ENCODE measurements around the gene PPP6R2. TPM values are rescaled to one million over a fixed set of nuclear protein-coding genes. Genes with fewer than 3 reads are reported as not detected.

PPP6R2 gene
- total RNA-seq, 2 experiments from 2014 or later: 38.3 to 41.2 TPM

DNA sequence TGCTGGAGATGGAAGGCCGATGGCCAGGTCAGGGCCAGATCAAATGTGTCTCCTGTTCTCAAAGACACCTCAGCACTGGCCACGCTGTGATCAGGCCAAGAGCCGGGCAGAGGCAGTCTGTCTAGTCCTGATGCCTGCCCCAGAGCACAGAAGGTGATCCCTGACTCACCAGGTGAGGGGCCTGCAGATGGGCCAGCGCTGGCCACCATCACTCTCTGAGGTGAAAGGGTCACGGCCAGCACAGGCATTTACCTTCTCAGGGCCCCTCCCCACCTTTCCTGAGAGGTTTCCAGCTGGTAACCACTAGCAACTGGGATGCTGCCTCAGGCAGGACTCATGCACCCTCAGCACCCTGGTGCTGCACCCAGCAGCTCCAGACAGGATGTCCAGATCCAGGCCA lies 128.8 kb downstream of the PPP6R2 start:
- Mint-ChIP-seq H3K9me3 (no peaks in the 10 kb centered on the region), H3K4me1 (peaks cover 68% of the 10 kb centered on the region), H3K36me3 (peaks cover under 1% of the 10 kb centered on the region), H3K27me3 (no peaks in the 10 kb centered on the region), H3K27ac (peak overlapping the region; percentile 91), H3K4me3 (peak overlapping the region; percentile 55)
- DNase-seq: no peak

DNA sequence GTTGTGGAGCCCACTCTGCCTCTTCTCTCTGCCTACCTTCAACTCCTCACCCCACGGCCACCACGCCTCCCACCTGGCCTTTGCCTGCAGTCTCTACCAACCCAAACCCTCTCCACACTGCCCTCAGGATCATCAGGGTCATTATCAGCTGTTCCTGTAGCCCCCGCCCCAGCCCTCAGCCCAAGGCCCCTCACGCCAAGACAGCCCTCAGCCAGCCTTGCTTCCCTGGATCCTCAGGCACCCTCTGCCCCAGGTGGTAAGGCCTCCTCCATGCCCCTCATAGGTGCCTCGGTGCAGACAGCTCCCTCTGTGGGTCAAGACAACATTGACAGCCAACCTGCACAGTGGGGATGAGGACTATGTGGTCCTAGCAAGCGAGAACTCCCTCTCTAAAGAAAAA lies 130.0 kb downstream of the PPP6R2 start:
- no peaks in the 10 kb centered on the region for H3K27me3 Mint-ChIP-seq
- H3K27ac Mint-ChIP-seq: peak overlapping the region; percentile 90
- peak overlapping the region; percentile 94 for H3K4me3 Mint-ChIP-seq
- no peaks in the 10 kb centered on the region for H3K36me3 Mint-ChIP-seq
- H3K9me3 Mint-ChIP-seq: no peaks in the 10 kb centered on the region
- DNase-seq: peak; percentile 63
- H3K4me1 Mint-ChIP-seq: peaks cover 59% of the 10 kb centered on the region

DNA sequence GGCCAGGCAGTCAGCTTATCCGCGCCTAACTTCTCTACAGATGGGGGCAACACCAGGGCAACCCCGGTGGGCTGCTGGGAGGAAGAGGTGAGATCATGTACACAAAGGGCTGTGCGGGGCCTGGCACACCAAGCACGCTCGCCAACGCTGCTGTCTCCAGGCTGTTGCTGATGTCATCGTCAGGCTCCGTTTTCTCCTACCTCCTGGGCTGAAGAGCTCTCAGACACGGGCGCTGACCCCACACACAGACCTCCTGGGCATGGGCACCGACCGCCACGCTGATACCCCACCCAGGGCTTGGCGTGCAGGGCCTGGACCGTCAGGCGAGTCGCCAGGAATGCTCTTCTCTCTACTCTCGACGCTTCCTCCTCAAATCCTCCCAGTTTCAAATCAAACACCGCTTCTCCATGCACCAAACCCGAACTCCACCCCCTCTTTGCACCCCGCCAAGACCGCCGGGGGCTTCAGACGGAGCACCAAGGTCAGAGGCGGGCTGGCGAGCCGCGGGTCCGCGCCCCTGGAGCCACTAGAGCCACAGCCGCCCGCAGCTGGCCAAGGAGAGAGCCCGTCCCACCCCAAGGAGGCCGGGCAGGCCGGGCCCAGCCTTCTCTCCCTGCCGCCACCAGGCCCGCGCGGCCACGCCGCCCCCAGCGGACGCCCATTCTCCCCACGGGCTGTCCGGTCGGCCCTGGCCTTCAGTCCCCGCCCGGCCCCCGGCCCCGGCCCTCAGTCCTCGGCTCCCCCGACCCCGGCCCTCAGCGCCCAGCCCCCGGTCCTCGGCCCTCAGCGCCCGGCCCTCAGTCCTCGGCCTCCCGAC lies 130.9 kb downstream of the PPP6R2 start:
- H3K4me3 Mint-ChIP-seq: peak overlapping the region; percentile 94
- H3K9me3 Mint-ChIP-seq: no peaks in the 10 kb centered on the region
- no peaks in the 10 kb centered on the region for H3K27me3 Mint-ChIP-seq
- H3K36me3 Mint-ChIP-seq: no peaks in the 10 kb centered on the region
- peaks cover 50% of the 10 kb centered on the region for H3K4me1 Mint-ChIP-seq
- DNase-seq: peak; percentile 60
- peak overlapping the region; percentile 90 for H3K27ac Mint-ChIP-seq

DNA sequence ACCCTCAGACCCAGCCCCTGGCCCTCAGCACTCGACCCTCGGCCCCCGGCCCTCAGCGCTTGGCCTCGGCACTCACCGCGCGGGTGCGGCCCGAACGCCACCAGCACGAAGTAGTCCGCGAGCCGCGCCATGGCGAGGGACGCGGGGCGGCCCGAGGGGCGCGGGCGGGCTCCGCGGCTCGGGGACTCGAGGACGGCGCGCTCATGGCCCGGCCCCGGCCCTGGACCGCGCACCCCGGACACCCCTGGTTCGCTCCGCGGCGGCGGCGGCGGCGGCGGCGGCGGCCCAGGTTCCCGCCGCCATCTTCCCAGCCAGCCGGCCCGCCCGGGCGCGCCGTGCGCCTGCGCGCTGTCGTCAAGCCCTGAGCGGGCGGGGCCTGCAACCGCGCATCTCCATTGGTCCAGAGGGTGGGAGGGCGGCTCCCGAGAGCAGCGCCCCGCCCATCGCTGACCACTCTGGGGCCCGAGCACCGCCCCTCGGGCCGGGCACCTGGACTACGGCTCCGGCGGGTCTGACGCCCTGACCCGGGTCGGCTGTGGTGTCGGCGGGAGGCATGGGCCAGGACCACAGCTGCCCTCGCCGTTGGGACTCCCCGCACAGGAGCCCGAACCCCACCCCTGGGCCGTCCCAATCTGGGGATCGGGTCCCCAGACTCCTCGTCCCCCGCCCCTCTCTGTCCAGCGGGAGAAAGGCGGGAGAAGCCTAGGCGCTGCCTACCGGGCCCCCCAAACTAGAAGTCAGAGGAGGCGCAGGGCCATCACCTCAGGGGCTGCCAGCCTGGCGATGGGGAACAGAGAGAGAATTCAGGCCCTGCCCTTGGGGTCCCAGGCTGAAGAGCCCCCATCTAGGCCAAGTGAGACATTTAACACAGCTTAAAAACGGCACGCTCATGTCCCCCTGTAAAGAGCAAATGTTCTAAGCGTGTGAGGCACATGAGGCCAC lies 131.9 kb downstream of the PPP6R2 start, which contains the start of gene SBF1:
TSS of gene SBF1 (minus strand) at position 326 of the 942 bp plus-strand sequence. CDS start at position 131, 195 bp downstream.
- DNase-seq: peak; percentile 93
- Mint-ChIP-seq H3K36me3 (no peaks in the 10 kb centered on the region), H3K9me3 (no peaks in the 10 kb centered on the region)

DNA sequence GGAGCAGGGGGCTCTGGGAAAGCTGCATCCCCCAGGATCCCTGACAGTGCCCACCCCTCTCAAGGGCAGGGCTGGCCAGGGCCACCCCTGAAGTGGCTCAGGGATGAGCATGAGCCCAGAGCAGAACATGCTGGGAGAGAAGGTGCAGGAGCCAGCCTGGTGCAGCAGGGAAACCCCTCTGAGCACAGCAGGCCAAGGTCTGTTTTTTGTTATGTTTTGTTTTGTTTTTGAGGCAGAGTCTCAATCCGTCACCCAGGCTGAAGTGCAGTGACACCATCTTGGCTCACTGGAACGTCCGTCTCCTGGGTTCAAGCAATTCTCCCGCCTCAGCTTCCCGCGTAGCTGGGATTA lies 132.5 kb downstream of the PPP6R2 start:
- no peaks in the 10 kb centered on the region for H3K36me3 Mint-ChIP-seq
- no peak for DNase-seq
- H3K27ac Mint-ChIP-seq: no peak overlapping the region
- peaks cover 40% of the 10 kb centered on the region for H3K4me1 Mint-ChIP-seq
- H3K9me3 Mint-ChIP-seq: no peaks in the 10 kb centered on the region
- peak overlapping the region; percentile 65 for H3K4me3 Mint-ChIP-seq
- peaks cover 7% of the 10 kb centered on the region for H3K27me3 Mint-ChIP-seq

More for the DNA sequence above, 131.9 kb downstream of the PPP6R2 start, which contains the start of gene SBF1:
- peak within 1 kb of the TSS; percentile 90 for H3K27ac Mint-ChIP-seq
- H3K4me3 Mint-ChIP-seq: peak within 1 kb of the TSS; percentile 94
- H3K4me1 Mint-ChIP-seq: peaks cover 43% of the 10 kb centered on the region
- peaks cover 2% of the 10 kb centered on the region for H3K27me3 Mint-ChIP-seq

DNA sequence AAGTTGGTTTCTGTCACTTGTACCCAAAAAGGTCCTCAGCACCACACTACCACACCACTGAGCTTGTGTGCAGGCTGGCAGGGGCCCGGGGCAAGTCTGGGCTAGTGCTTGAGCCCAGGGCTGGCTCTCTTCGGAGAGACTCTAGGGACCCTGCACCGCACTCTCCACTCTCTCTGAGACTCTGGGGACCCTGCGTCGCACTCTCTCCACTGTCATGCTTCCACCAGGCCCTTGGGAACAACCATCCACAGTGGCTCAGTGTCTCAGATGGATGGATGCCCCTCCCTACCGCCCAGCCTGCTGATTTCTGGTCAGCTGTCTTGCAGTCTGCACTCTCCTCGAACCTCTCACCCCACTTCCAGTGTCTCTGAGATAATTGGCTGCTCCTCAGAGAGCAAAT lies 133.7 kb downstream of the PPP6R2 start:
- H3K27me3 Mint-ChIP-seq: peaks cover 7% of the 10 kb centered on the region
- peaks cover 28% of the 10 kb centered on the region for H3K4me1 Mint-ChIP-seq
- no peaks in the 10 kb centered on the region for H3K36me3 Mint-ChIP-seq
- DNase-seq: no peak
- no peak overlapping the region for H3K27ac Mint-ChIP-seq
- H3K4me3 Mint-ChIP-seq: no peak overlapping the region
- no peaks in the 10 kb centered on the region for H3K9me3 Mint-ChIP-seq

DNA sequence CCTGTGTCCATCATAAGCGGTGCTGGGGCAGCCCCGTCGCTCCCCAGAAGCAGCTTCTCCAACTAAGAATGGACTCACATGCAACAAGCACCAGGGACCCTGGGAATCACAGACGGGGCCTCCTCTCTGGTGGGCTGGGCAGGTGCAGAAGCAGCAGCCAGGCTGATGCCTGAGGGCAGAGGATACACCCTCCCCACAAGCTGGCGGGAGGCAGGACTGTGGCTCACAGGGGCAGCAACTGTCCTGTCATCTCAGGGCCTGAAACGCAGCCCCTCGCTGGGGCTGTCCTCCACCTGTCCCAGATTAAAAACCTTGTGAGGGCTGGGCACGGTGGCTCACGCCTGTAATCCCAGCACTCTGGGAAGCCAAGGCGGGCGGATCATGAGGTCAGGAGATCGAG lies 134.8 kb downstream of the PPP6R2 start:
- H3K4me1 Mint-ChIP-seq: peaks cover 17% of the 10 kb centered on the region
- no peak overlapping the region for H3K4me3 Mint-ChIP-seq
- H3K27me3 Mint-ChIP-seq: peaks cover 7% of the 10 kb centered on the region
- H3K36me3 Mint-ChIP-seq: no peaks in the 10 kb centered on the region
- DNase-seq: no peak
- H3K9me3 Mint-ChIP-seq: no peaks in the 10 kb centered on the region
- H3K27ac Mint-ChIP-seq: no peak overlapping the region

DNA sequence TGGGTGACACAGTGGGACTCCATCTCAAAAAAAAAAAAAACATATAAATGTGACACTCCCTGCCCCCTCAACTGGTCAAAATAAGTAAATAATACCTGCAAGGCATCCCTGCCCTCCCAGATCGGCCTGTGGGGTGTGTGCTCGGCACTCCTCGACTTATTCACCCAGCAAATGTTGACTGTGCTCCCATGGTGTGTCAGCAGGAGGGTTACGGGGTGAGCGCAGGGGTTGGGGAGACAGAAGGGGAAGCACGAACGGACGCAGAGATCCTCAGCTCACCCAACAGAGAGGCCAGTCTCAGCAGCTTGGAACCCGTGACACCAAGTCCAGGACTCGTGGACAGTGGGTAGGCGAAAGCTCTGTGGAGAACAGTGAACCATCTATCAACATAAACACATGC lies 136.6 kb downstream of the PPP6R2 start:
- peaks cover 7% of the 10 kb centered on the region for H3K27me3 Mint-ChIP-seq
- H3K9me3 Mint-ChIP-seq: no peaks in the 10 kb centered on the region
- H3K36me3 Mint-ChIP-seq: no peaks in the 10 kb centered on the region
- DNase-seq: no peak
- no peak overlapping the region for H3K27ac Mint-ChIP-seq
- H3K4me1 Mint-ChIP-seq: peaks cover 6% of the 10 kb centered on the region
- peak overlapping the region; percentile 68 for H3K4me3 Mint-ChIP-seq

DNA sequence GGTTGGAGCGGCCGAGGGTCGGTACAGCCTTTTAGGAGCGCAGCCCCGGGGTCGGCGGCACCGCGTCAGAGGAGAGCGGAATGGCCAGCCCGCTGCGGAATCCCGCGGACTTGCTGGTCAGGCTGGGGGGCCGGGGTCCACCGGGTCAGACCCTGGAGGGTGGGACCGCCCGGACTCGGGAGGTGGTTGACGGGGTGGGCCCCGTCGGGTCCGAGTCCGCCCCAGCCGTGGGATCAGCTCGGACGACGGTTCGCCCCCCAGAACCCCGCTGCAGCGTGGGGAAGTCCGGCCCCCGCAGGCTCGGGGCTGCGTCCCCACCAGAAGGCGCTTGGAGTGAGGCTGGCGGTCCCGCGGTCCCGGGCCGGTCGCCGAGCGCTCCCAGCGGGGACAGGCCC lies 137.9 kb downstream of the PPP6R2 start:
- H3K36me3 Mint-ChIP-seq: no peaks in the 10 kb centered on the region

DNA sequence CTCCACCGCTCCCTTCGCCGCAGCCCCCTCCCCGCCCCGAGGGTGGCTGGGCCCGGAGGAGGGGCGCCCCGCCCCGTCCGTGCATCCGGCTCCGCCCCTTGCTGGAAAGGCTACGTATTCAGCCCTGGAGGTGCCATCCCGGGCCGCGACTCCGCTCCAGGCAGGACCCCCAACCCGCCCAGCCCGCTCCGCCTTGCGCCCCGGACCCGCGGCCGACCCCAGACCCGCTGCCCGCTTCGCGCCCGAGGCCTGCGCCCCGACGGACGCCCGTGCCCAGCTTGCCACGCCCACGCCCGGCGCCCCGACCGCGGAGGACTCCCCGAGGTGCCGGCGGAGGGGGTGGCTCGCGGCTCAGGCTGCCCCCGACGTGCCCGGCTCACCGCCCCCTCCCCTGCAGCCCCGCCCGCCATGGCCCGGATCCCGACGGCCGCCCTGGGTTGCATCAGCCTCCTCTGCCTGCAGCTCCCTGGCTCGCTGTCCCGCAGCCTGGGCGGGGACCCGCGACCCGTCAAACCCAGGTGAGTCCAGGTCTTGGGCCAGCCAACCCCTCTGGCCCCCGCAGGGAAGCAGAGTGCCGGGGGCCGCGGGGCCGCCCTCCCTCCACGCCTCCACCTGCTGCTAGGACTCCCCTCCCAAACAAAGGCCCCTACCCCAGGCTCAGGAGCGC lies 138.4 kb downstream of the PPP6R2 start, which contains the start of gene ADM2:
TSS of gene ADM2 (plus strand) at position 104 of the 667 bp plus-strand sequence. CDS start at position 409, 305 bp downstream.
- Mint-ChIP-seq H3K4me1 (peaks cover 4% of the 10 kb centered on the region), H3K27me3 (peaks cover 7% of the 10 kb centered on the region), H3K4me3 (peak within 1 kb of the TSS; percentile 81), H3K36me3 (no peaks in the 10 kb centered on the region), H3K9me3 (no peaks in the 10 kb centered on the region), H3K27ac (peak within 1 kb of the TSS; percentile 63)
- peak; percentile 69 for DNase-seq

More for the DNA sequence above, 137.9 kb downstream of the PPP6R2 start:
- H3K4me1 Mint-ChIP-seq: peaks cover 4% of the 10 kb centered on the region
- no peak for DNase-seq
- peaks cover 7% of the 10 kb centered on the region for H3K27me3 Mint-ChIP-seq
- H3K9me3 Mint-ChIP-seq: no peaks in the 10 kb centered on the region
- no peak overlapping the region for H3K27ac Mint-ChIP-seq
- H3K4me3 Mint-ChIP-seq: peak overlapping the region; percentile 47

DNA sequence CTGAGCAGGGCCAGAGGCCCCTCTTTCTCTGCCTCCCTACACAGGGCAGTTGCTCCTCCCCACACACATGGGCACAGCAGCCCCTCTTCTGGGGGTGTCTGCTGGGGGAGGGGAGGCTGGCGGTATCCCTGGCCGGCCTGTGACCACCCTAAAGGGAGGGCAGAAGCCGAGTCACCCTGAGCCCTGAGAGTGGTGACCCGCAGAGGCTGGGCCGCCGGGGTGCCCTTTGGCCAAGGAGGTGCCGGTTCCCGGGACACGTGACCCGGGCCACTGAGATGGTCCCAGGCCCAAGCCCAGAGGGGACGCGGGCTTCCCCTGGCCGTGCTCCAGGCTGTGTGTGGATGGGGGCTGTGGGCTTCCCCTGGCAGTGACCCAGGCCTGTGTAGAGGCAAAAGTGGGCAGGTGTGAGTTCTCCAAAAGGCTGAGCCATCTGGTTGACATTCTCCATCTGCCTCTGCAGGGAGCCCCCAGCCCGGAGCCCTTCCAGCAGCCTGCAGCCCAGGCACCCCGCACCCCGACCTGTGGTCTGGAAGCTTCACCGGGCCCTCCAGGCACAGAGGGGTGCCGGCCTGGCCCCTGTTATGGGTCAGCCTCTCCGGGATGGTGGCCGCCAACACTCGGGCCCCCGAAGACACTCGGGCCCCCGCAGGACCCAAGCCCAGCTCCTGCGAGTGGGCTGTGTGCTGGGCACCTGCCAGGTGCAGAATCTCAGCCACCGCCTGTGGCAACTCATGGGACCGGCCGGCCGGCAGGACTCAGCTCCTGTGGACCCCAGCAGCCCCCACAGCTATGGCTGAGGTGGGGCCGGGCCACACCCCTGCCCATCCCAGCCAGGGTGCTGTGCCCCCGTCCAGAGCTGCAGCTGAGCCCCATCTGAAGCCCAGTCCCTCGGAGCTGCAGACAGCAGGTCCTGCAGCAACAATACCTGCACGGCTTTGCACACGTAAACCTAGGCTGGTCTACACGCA lies 139.3 kb downstream of the PPP6R2 start:
- H3K27ac Mint-ChIP-seq: peak overlapping the region; percentile 63

DNA sequence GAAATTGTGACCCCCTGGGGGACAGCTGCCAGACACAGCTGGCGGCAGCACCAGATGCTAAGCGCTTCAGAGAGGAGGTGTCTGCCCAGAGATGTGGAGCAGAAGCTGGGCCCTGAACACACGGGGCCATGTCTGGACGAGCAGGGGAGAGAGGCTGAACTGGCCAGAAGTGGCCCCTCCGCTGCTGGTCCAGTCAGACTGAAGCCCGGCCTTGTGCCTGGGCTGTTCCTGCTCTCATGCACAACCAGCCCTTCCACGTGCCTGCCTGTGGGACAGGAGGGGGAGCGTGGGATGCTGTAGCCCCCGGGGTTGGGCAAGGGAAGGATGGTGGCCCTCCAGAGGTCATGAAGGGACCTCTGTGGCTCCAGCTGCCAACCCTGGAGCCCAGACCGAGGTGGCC lies 140.0 kb downstream of the PPP6R2 start:
- DNase-seq: no peak
- Mint-ChIP-seq H3K27ac (no peak overlapping the region), H3K9me3 (no peaks in the 10 kb centered on the region), H3K27me3 (peaks cover 7% of the 10 kb centered on the region), H3K4me3 (peak overlapping the region; percentile 10), H3K4me1 (peaks cover 4% of the 10 kb centered on the region), H3K36me3 (no peaks in the 10 kb centered on the region)

More for the DNA sequence above, 139.3 kb downstream of the PPP6R2 start:
- DNase-seq: no peak
- Mint-ChIP-seq H3K4me1 (peaks cover 4% of the 10 kb centered on the region), H3K36me3 (no peaks in the 10 kb centered on the region), H3K4me3 (peak overlapping the region; percentile 81), H3K27me3 (peaks cover 7% of the 10 kb centered on the region), H3K9me3 (no peaks in the 10 kb centered on the region)

DNA sequence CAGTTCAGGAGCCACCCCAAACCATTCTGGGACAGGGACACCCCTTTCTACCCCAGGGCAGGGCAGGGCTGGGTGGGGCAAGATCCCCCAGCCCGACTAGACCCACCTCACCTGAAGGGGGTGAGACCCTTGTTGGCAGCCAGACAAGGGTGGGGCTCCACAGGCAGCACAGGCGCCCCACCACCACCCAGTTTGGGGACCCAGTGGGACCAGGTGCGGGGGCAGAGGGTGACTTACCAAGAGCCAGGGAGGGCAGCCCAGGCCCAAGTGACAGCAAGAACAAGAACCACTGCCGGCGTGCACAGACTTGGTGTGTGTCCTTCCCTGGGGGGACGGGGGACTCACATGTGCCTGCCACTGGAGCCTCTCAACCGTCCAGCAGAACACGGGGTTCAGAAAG lies 140.4 kb downstream of the PPP6R2 start:
- no peaks in the 10 kb centered on the region for H3K9me3 Mint-ChIP-seq
- no peak overlapping the region for H3K4me3 Mint-ChIP-seq
- H3K27ac Mint-ChIP-seq: no peak overlapping the region
- DNase-seq: no peak
- H3K4me1 Mint-ChIP-seq: peaks cover 4% of the 10 kb centered on the region
- peaks cover 7% of the 10 kb centered on the region for H3K27me3 Mint-ChIP-seq
- H3K36me3 Mint-ChIP-seq: no peaks in the 10 kb centered on the region

All from activated naive CD8-positive, alpha-beta T cell treated with anti-CD3 and anti-CD28 coated beads for 36 hours (primary cell).